Measurements from ENCODE around the gene MAML2.

Gene MAML2

GRCh38 chr11:96338910-96339705 lies 3.9 kb downstream of the MAML2 start:
- DNase-seq = no peak

GRCh38 chr11:96337541-96338431 lies 5.2 kb downstream of the MAML2 start:
- DNase-seq = no peak

- DNase-seq = no peak
Observed at GRCh38 chr11:96335388-96335787, 7.6 kb downstream of the MAML2 start.

- DNase-seq = no peak
Observed at GRCh38 chr11:96334219-96334618, 8.8 kb downstream of the MAML2 start.

GRCh38 chr11:96333191-96333719 lies 9.7 kb downstream of the MAML2 start:
- no peak for DNase-seq

GRCh38 chr11:96332126-96332771 lies 10.7 kb downstream of the MAML2 start:
- DNase-seq = no peak

- DNase-seq = no peak
Observed at GRCh38 chr11:96331699-96332116, 11.3 kb downstream of the MAML2 start.

- DNase-seq = no peak
Observed at GRCh38 chr11:96330511-96330859, 12.5 kb downstream of the MAML2 start.

GRCh38 chr11:96329855-96330510 lies 13.0 kb downstream of the MAML2 start:
- no peak for DNase-seq

- DNase-seq = no peak
Observed at GRCh38 chr11:96329419-96329818, 13.6 kb downstream of the MAML2 start.

GRCh38 chr11:96328395-96329010 lies 14.5 kb downstream of the MAML2 start:
- no peak for DNase-seq

GRCh38 chr11:96326959-96327358 lies 16.0 kb downstream of the MAML2 start:
- no peak for DNase-seq

- DNase-seq = no peak
Observed at GRCh38 chr11:96324912-96325311, 18.1 kb downstream of the MAML2 start.

GRCh38 chr11:96323642-96323985 lies 19.4 kb downstream of the MAML2 start:
- no peak for DNase-seq

- DNase-seq = no peak
Observed at GRCh38 chr11:96322775-96323641, 20.0 kb downstream of the MAML2 start.

- no peak for DNase-seq
Observed at GRCh38 chr11:96321091-96321490, 21.9 kb downstream of the MAML2 start.

- DNase-seq = no peak
Observed at GRCh38 chr11:96319898-96320656, 22.9 kb downstream of the MAML2 start.

- no peak for DNase-seq
Observed at GRCh38 chr11:96318850-96319249, 24.1 kb downstream of the MAML2 start.

GRCh38 chr11:96318399-96318798 lies 24.6 kb downstream of the MAML2 start:
- DNase-seq = no peak

- no peak for DNase-seq
Observed at GRCh38 chr11:96317985-96318384, 25.0 kb downstream of the MAML2 start.

GRCh38 chr11:96317571-96317970 lies 25.4 kb downstream of the MAML2 start:
- DNase-seq = no peak

Data from NCI-H2081 treated with DMSO at 0.1 percent for 48 hours (cell line).